A673 (cell line): ENCODE results near the gene PPP4R3B. TPM values are rescaled to one million over a fixed set of nuclear protein-coding genes. Genes with fewer than 3 reads are reported as not detected.

ENCODE experiments used
- BruUV-seq: library from RNA; stranded (reverse); fragments of 400-500 nt; replicated peaks from 2 replicates; lab custom pipeline; 2021; lab: Mats Ljungman, UMichigan
- CTCF ChIA-PET: fragments of 300-600 bp; sonication (Branson Sonifier 250); formaldehyde crosslinking; loops from one replicate; lab custom pipeline; 2022; ENCODE audit warnings: antibody characterized with exemption; lab: Charles Lee
- POLR2A ChIA-PET: fragments of 300-600 bp; sonication (Branson Sonifier 250); formaldehyde crosslinking; loops from one replicate; lab custom pipeline; 2022; ENCODE audit warnings: antibody characterized with exemption; ENCODE audit not compliant: low non-redundant PET; lab: Charles Lee
- DNase-seq: peaks from one replicate; pipeline ENCODE4 v3.0.0-alpha.2; 2015; ENCODE audit warnings: low spot score
- H3K27ac ChIP-seq: fragments of 200-600 bp; sonication (generic); 2 replicates; pipeline ENCODE4 v1.5.1; 2016; ENCODE audit warnings: mixed run types, low read depth, mild to moderate bottlenecking, mixed read lengths, antibody characterized with exemption, low read length; ENCODE audit not compliant: poor library complexity, severe bottlenecking
- H3K27me3 ChIP-seq: fragments of 200-600 bp; sonication (generic); replicated peaks from 2 replicates; pipeline ENCODE4 v1.6.1; 2017; ENCODE audit warnings: mixed run types, low read depth, mild to moderate bottlenecking, mixed read lengths, antibody characterized with exemption, low read length; ENCODE audit not compliant: insufficient read depth, poor library complexity
- H3K36me3 ChIP-seq: fragments of 200-600 bp; sonication (generic); 2 replicates; pipeline ENCODE4 v1.6.1; 2016; ENCODE audit warnings: mixed run types, mild to moderate bottlenecking, mixed read lengths, antibody characterized with exemption, low read length; ENCODE audit not compliant: insufficient read depth, poor library complexity, severe bottlenecking
- H3K4me1 ChIP-seq: fragments of 200-600 bp; sonication (generic); 2 replicates; pipeline ENCODE4 v1.6.1; 2017; ENCODE audit warnings: mixed run types, mild to moderate bottlenecking, mixed read lengths, antibody characterized with exemption, low read length; ENCODE audit not compliant: insufficient read depth, poor library complexity, severe bottlenecking
- H3K4me3 ChIP-seq: fragments of 200-600 bp; sonication (generic); 2 replicates; pipeline ENCODE4 v1.5.1; 2016; ENCODE audit warnings: low read depth, mixed run types, mild to moderate bottlenecking, mixed read lengths, low read length; ENCODE audit not compliant: poor library complexity, severe bottlenecking
- H3K9me3 ChIP-seq: fragments of 200-600 bp; sonication (generic); 2 replicates; pipeline ENCODE4 v1.6.1; 2016; ENCODE audit warnings: mixed run types, low read depth, mild to moderate bottlenecking, mixed read lengths, antibody characterized with exemption, low read length; ENCODE audit not compliant: poor library complexity, severe bottlenecking
- CTCF ChIP-seq: fragments of 300-800, 200-600 bp; sonication (generic); conservative IDR thresholded peaks from 2 replicates; pipeline ENCODE4 v1.5.1; 2017; ENCODE audit warnings: low read depth, mild to moderate bottlenecking, antibody characterized with exemption, low read length, moderate library complexity, mixed read lengths
- EZH2 ChIP-seq: fragments of 200-600 bp; sonication (generic); IDR thresholded peaks from 2 replicates; pipeline ENCODE4 v1.6.1; 2017; ENCODE audit warnings: borderline replicate concordance, low read depth, mild to moderate bottlenecking, mixed read lengths, antibody characterized with exemption, low read length; ENCODE audit not compliant: poor library complexity, severe bottlenecking
- intact Hi-C: fragments of 100-400 bp; cut with micrococcal nuclease; formaldehyde crosslinking; loops from one replicate; pipeline ENCODE4 v1.10.0; 2022; ENCODE audit not compliant: unreplicated experiment
- total RNA-seq: library from RNA; stranded (reverse); gene quantifications from 2 replicates; pipeline ENCODE4 v1.2.3, GENCODE V29; 2021

Gene PPP4R3B
- total RNA-seq, 1 experiment from 2014 or later, result 57.9 TPM

GRCh38 chr2:55618025-55618274 is 528 bp upstream of the PPP4R3B start:
- no TSS peak for BruUV-seq
- intact Hi-C loops, result loop anchor here (10.0 kb wide), 2 partner anchors 193 to 353 kb away; partner anchors contain the start of gene MTIF2
- Histone ChIP-seq H3K9me3 (no peaks in the 10 kb centered on the region), H3K4me1 (peaks cover 12% of the 10 kb centered on the region), H3K27ac (peak overlapping the region; percentile 98), H3K36me3 (peaks cover 27% of the 10 kb centered on the region), H3K4me3 (peak overlapping the region; percentile 83), H3K27me3 (no peaks in the 10 kb centered on the region)
- ChIA-PET CTCF (interaction anchor here (0.6 kb wide), 1 partner anchor 860 kb away, joined by 6 read pairs; no protein-coding TSS in a partner anchor), POLR2A (interaction anchor here (0.6 kb wide), 1 partner anchor 42 kb away, joined by 3 read pairs; no protein-coding TSS in a partner anchor)
- DNase-seq, result no peak
- no peak for TF ChIP-seq CTCF
- TF ChIP-seq EZH2, result no peak

DNA sequence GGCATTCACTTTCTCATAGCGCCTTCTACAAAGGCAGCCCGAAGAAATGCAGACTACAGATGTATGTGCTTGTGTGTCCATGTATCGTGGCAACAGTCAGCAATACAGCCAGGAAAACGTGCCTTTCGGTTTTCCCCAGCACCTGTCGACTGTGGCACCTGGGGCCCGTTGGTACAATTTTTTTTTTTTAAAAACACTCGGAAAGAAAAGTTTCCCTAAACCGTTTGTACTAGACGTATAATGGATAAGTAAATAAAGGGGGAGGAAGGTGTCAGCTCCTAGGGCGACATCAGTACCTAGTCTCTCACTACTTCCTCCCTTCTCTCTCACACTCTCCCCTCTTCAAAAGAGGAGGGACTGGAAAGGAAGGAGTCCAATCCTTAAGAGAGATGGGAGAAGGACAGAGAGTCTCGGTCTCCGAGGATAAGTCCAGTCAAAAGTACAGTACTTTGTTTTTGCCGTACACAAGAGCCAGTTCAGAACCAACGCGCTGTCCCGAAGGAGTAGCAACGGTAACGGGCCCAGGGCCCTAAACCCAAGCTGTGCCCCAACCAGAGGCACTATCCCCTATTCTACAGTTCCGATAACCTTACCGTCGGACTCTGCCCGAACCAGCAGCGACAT is 759 bp downstream of the PPP4R3B start:
- Histone ChIP-seq H3K36me3 (peaks cover 39% of the 10 kb centered on the region), H3K27ac (peak overlapping the region; percentile 98), H3K4me1 (peaks cover 12% of the 10 kb centered on the region), H3K4me3 (peak overlapping the region; percentile 83), H3K27me3 (no peaks in the 10 kb centered on the region), H3K9me3 (no peaks in the 10 kb centered on the region)
- DNase-seq, result peak; percentile 51
- no TSS peak for BruUV-seq
- ChIA-PET CTCF (interaction anchor here (0.6 kb wide), 1 partner anchor 568 kb away, joined by 4 read pairs; no protein-coding TSS in a partner anchor), POLR2A (no interaction called here)
- intact Hi-C loops, result loop anchor here (1.0 to 10.0 kb wide), 3 partner anchors 192 to 384 kb away; partner anchors contain the start of genes CLHC1, MTIF2 and RPS27A
- TF ChIP-seq CTCF (no peak), EZH2 (no peak)

DNA sequence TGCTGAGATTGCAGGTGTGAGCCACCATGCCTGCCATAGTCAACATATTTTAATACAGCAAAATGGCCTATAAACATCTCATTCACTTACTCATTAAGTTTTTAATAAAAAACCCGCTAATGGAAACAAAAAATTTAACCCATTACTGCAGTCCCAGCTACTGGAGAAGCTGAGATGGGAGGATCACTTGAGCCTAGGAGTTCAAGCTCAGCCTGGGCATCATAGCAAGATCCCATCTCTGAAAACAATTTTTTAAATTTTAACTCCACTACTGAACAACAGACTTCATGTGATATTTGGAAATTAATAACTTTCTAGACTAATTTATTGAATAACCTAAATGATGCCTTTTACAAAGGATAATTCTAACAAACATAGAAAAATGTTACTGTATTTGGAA is 5.4 kb downstream of the PPP4R3B start:
- Histone ChIP-seq H3K27me3 (no peaks in the 10 kb centered on the region), H3K36me3 (peaks cover 44% of the 10 kb centered on the region), H3K9me3 (no peaks in the 10 kb centered on the region), H3K4me1 (peaks cover 7% of the 10 kb centered on the region), H3K27ac (no peak overlapping the region), H3K4me3 (no peak overlapping the region)
- intact Hi-C loops, result loop anchor here (10.0 kb wide), 2 partner anchors 187 to 347 kb away; partner anchors contain the start of gene MTIF2
- DNase-seq, result no peak
- no TSS peak for BruUV-seq
- CTCF ChIA-PET, result no interaction called here
- TF ChIP-seq EZH2 (no peak), CTCF (no peak)
- POLR2A ChIA-PET, result no interaction called here
